ENCODE measurements around the gene POLR1B. TPM values are rescaled to one million over a fixed set of nuclear protein-coding genes. Genes with fewer than 3 reads are reported as not detected.
A peak's percentile ranks its signal among the peaks of the same experiment; 100 is the strongest.

The POLR1B gene
- total and polyA plus RNA-seq, 2 experiments from 2014 or later = 9.8 to 16.5 TPM

- peak overlapping the region; percentile 99 for H3K4me2 ChIP-seq (ENCODE audit: unreplicated experiment)
- H3K9me3 ChIP-seq (ENCODE audit: low read depth) = no peaks in the 10 kb centered on the region
- DNase-seq = peak; percentile 57
- peak overlapping the region; percentile 92 for H3K9ac ChIP-seq
- peak overlapping the region; percentile 80 for H3K4me3 ChIP-seq
- in situ Hi-C loops (cut with MboI) = no loop called here
- H3K27ac ChIP-seq = peak overlapping the region; percentile 97
- no peaks in the 10 kb centered on the region for H3K36me3 ChIP-seq (ENCODE audit: low read depth)
- H3K4me1 ChIP-seq (ENCODE audit: insufficient read depth) = peaks cover 37% of the 10 kb centered on the region
- H3K27me3 ChIP-seq (replicated peaks; ENCODE audit: insufficient read depth) = no peaks in the 10 kb centered on the region
- H4K20me1 ChIP-seq (ENCODE audit: insufficient read depth) = no peaks in the 10 kb centered on the region
- H3K79me2 ChIP-seq (ENCODE audit: insufficient read depth) = peaks cover 23% of the 10 kb centered on the region
- peaks cover 40% of the 10 kb centered on the region for H3F3A ChIP-seq (ENCODE audit: insufficient read depth)
- no peak for TF ChIP-seq EZH2phosphoT487 (IDR thresholded peaks at IDR 0.05; ENCODE audit: insufficient read depth, low read depth)
- no peak for TF ChIP-seq EZH2 (IDR thresholded peaks at IDR 0.05; ENCODE audit: insufficient read depth, poor library complexity, severe bottlenecking)
- 13 to 20% methylated on average over 19 of the region's 19 CpGs for WGBS, 2 experiments (ENCODE audit: low coverage in 1 of 2, low lambda C conversion rate in 2 of 2, missing lambda C conversion rate in 2 of 2)
- no peaks in the 10 kb centered on the region for H3K9me2 ChIP-seq (ENCODE audit: insufficient read depth)
- peak overlapping the region; percentile 92 for H2AFZ ChIP-seq
These were observed 41.4 kb downstream of the POLR1B start for GRCh38 chr2:112583497-112584133.

DNA sequence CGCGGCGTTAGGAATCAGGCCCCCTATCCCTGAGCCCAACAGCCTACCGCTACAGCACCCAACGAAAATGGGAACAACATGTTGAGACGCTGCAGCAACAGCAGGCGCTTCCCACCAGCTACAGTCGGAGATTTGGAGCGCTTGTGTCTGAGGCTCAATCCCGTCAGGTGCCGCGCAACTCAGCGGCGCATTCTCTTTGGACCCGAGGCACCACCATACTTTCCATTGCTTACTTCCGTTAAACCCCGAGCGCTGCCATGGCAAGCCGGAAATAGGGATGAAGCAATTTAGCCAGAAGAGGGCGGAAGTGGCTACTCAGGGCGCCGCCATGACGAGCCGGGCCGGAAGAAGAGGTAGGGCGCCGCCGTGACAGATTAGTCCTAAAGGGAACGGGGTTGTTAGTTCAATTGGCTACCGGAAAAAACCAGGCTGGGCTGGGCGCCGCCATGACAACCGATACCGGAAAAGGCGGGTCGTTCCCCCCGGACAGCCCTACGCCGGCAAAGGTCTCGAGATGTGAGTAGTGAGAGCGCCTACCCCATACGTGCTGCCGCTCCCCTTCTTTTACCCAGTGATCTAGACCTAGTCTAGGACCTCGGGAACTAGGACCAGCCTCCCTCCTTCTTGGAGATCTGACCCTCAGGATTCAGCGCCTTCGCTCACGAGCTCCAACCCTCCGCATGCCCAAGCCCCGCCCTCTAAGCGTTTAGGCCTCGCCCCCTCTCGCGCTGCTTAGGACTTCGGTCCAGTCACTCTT is 42.0 kb downstream of the POLR1B start, which contains the start of gene CHCHD5:
TSS of gene CHCHD5 (plus strand) at position 476 of the 757 bp plus-strand sequence. CDS start at position 515, 39 bp downstream.
- H3K27ac ChIP-seq = peak within 1 kb of the TSS; percentile 97
- in situ Hi-C loops (cut with MboI) = no loop called here
- H2AFZ ChIP-seq = peak within 1 kb of the TSS; percentile 92
- H3K79me2 ChIP-seq (ENCODE audit: insufficient read depth) = peaks cover 23% of the 10 kb centered on the region
- TF ChIP-seq EZH2 (IDR thresholded peaks at IDR 0.05; ENCODE audit: insufficient read depth, poor library complexity, severe bottlenecking) (no peak), EZH2phosphoT487 (IDR thresholded peaks at IDR 0.05; ENCODE audit: insufficient read depth, low read depth) (no peak)
- H3K4me3 ChIP-seq = peak within 1 kb of the TSS; percentile 80
- peak within 1 kb of the TSS; percentile 92 for H3K9ac ChIP-seq
- no peaks in the 10 kb centered on the region for H3K27me3 ChIP-seq (replicated peaks; ENCODE audit: insufficient read depth)
- H3K4me1 ChIP-seq (ENCODE audit: insufficient read depth) = peaks cover 31% of the 10 kb centered on the region
- peak within 1 kb of the TSS; percentile 99 for H3K4me2 ChIP-seq (ENCODE audit: unreplicated experiment)
- H4K20me1 ChIP-seq (ENCODE audit: insufficient read depth) = no peaks in the 10 kb centered on the region
- no peaks in the 10 kb centered on the region for H3K9me2 ChIP-seq (ENCODE audit: insufficient read depth)
- H3K36me3 ChIP-seq (ENCODE audit: low read depth) = no peaks in the 10 kb centered on the region
- no peaks in the 10 kb centered on the region for H3K9me3 ChIP-seq (ENCODE audit: low read depth)
- peaks cover 33% of the 10 kb centered on the region for H3F3A ChIP-seq (ENCODE audit: insufficient read depth)
- DNase-seq = peak; percentile 99
- 1 to 2% methylated on average over 47 to 54 of the region's 54 CpGs for WGBS, 2 experiments (ENCODE audit: low coverage in 1 of 2, low lambda C conversion rate in 2 of 2, missing lambda C conversion rate in 2 of 2)

DNA sequence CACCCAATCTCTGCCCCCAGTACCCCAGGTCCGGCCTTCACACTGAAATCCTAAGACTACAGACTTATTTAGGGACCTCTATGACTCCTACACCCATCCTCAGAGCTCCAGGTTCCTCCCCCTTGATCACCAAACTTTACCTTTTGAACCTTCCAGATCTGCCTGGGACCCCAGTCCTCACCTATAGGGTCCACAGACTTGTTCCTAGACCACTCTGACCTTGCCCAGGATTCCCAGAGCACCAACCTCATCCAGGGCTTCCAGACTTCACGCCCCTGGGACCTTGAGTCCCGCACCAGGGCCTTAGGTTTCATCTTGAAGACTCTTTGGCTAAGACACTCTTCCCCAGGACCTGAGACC is 42.6 kb downstream of the POLR1B start:
- H3K9me3 ChIP-seq (ENCODE audit: low read depth) = no peaks in the 10 kb centered on the region
- peak overlapping the region; percentile 80 for H3K4me3 ChIP-seq
- peaks cover 27% of the 10 kb centered on the region for H3F3A ChIP-seq (ENCODE audit: insufficient read depth)
- H3K9ac ChIP-seq = peak overlapping the region; percentile 92
- no peaks in the 10 kb centered on the region for H4K20me1 ChIP-seq (ENCODE audit: insufficient read depth)
- H3K4me2 ChIP-seq (ENCODE audit: unreplicated experiment) = peak overlapping the region; percentile 99
- peaks cover 26% of the 10 kb centered on the region for H3K4me1 ChIP-seq (ENCODE audit: insufficient read depth)
- H3K9me2 ChIP-seq (ENCODE audit: insufficient read depth) = no peaks in the 10 kb centered on the region
- peak overlapping the region; percentile 92 for H2AFZ ChIP-seq
- peaks cover 23% of the 10 kb centered on the region for H3K79me2 ChIP-seq (ENCODE audit: insufficient read depth)
- no peaks in the 10 kb centered on the region for H3K36me3 ChIP-seq (ENCODE audit: low read depth)
- 65 to 67% methylated on average over 3 of the region's 3 CpGs for WGBS, 2 experiments (ENCODE audit: low coverage in 1 of 2, low lambda C conversion rate in 2 of 2, missing lambda C conversion rate in 2 of 2)
- peak overlapping the region; percentile 97 for H3K27ac ChIP-seq
- H3K27me3 ChIP-seq (replicated peaks; ENCODE audit: insufficient read depth) = no peaks in the 10 kb centered on the region
- DNase-seq = no peak
- in situ Hi-C loops (cut with MboI) = no loop called here
- TF ChIP-seq EZH2 (IDR thresholded peaks at IDR 0.05; ENCODE audit: insufficient read depth, poor library complexity, severe bottlenecking) (no peak), EZH2phosphoT487 (IDR thresholded peaks at IDR 0.05; ENCODE audit: insufficient read depth, low read depth) (no peak)

DNA sequence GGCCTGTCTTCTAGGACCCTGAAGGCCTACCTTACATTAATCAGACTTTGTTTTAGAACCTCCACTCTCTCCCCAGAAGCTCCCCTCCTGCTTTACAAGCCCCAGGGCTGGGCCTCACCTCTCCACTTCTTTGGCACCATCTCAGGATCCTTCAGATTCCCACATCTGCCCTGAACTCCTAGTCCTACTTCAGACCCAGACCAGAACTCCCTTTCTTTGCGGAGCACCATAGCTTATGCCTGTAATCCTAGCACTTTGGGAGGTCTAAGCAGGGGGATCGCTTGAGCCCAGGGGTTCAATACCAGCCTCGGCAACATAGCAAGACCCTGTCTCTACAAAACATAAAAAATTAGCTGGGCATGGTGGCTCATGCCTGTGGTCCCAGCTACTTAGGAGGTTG is 43.1 kb downstream of the POLR1B start:
- Histone ChIP-seq H3K27ac (peak overlapping the region; percentile 97), H3K4me1 (ENCODE audit: insufficient read depth) (peaks cover 26% of the 10 kb centered on the region), H3K4me3 (peak overlapping the region; percentile 80), H3K4me2 (ENCODE audit: unreplicated experiment) (peak overlapping the region; percentile 99), H3F3A (ENCODE audit: insufficient read depth) (peaks cover 22% of the 10 kb centered on the region), H3K9ac (peak overlapping the region; percentile 92), H2AFZ (peak overlapping the region; percentile 92; the same call in 1 of the 2 replicates), H3K9me3 (ENCODE audit: low read depth) (no peaks in the 10 kb centered on the region), H4K20me1 (ENCODE audit: insufficient read depth) (no peaks in the 10 kb centered on the region), H3K36me3 (ENCODE audit: low read depth) (no peaks in the 10 kb centered on the region), H3K9me2 (ENCODE audit: insufficient read depth) (no peaks in the 10 kb centered on the region), H3K27me3 (replicated peaks; ENCODE audit: insufficient read depth) (no peaks in the 10 kb centered on the region), H3K79me2 (ENCODE audit: insufficient read depth) (peaks cover 23% of the 10 kb centered on the region)
- 95 to 97% methylated on average over 3 of the region's 3 CpGs for WGBS, 2 experiments (ENCODE audit: low coverage in 1 of 2, low lambda C conversion rate in 2 of 2, missing lambda C conversion rate in 2 of 2)
- no peak for DNase-seq
- TF ChIP-seq EZH2 (IDR thresholded peaks at IDR 0.05; ENCODE audit: insufficient read depth, poor library complexity, severe bottlenecking) (no peak), EZH2phosphoT487 (IDR thresholded peaks at IDR 0.05; ENCODE audit: insufficient read depth, low read depth) (no peak)
- in situ Hi-C loops (cut with MboI) = no loop called here

All from GM23248 (cell line).